ENCODE measurements around the gene FBXW8.
A peak's percentile ranks its signal among the peaks of the same experiment; 100 is the strongest.

The FBXW8 gene

DNA sequence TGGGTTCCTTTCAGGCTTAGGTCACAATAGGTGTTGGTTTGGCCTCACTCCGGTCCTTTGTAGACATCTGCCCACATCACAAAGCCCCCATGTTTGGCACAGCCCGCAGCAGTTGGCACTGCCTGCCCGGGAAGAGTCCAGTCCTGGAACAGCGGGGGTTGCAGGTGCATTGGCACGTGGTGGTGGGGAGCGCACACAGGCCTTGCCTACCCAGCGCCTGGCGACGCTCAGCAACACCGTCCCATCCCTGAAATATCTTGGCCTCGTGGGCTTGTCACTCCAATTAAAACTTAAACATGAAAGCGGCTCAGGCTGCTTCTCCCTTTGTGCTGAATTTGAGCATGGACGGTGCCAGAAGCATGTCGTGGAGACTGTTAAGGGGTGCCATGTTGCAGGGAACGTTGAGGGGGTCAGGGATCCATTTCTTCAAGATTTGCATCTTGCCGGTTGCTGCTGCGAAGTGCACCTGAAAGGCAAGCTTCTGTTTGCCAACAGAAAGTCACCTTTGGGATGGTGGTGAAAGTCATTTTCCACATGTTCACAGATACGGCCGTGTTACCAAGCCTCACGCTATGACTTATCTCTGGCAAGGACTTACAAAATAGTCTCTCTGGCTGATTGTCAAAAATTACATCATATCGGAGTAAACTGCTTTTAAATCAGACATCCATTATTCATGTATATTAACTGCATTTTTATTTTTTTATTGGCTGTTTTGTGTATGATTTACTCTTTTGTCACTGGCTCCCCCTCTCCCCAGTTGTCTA, 91.5 kb downstream of the FBXW8 start:
- DNase-seq, result no peak

DNA sequence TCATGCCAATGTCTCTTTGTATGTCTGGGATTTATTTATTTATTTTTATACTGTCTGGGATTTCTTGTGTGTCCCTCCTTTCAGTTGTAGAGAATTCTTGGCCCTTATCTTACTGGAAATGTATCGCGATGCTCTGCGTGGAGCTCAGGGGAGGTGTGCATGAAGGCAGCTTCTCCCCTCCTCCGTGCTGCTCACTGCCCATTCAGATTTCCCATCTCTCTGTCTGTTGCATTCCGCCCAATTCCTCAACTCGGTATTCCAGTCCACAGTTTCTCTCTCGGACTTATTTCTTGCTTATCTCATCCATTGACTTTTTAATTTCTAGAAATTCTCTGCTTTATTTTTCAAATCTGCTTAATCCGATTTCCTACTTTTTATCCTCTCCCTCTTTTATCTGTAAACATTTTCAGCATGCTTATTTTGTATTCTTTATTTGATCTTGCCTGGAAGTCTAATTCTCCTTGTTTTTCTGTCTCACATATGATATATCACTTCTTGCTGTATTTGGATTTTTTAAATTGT, 93.2 kb downstream of the FBXW8 start:
- DNase-seq, result no peak

GRCh38 chr12:117005417-117006046, 94.8 kb downstream of the FBXW8 start:
- no peak for DNase-seq

DNA sequence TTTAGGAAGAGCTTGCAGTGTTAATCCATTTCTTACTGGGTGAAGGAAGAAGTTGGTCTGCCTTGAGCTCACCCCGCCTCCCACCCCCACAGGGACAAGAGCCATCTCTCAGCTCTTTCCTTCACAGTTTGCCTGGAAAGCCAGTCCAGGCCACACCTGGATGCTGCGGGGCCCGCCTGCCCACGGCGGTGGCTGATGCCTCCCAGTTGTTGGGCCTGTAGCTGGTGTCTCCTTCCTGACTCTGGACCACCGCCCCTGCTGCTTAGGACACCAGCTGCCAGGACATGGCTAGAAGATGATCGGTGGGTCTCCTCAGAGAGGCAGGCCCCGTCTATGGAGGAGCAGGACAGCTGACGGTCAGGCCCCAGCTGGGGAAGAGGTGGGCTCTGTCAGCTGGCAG, 95.6 kb downstream of the FBXW8 start:
- no peak for DNase-seq

- DNase-seq, result no peak
Observed at GRCh38 chr12:117007577-117007976, 96.8 kb downstream of the FBXW8 start.

GRCh38 chr12:117009759-117010158, 99.0 kb downstream of the FBXW8 start:
- no peak for DNase-seq

DNA sequence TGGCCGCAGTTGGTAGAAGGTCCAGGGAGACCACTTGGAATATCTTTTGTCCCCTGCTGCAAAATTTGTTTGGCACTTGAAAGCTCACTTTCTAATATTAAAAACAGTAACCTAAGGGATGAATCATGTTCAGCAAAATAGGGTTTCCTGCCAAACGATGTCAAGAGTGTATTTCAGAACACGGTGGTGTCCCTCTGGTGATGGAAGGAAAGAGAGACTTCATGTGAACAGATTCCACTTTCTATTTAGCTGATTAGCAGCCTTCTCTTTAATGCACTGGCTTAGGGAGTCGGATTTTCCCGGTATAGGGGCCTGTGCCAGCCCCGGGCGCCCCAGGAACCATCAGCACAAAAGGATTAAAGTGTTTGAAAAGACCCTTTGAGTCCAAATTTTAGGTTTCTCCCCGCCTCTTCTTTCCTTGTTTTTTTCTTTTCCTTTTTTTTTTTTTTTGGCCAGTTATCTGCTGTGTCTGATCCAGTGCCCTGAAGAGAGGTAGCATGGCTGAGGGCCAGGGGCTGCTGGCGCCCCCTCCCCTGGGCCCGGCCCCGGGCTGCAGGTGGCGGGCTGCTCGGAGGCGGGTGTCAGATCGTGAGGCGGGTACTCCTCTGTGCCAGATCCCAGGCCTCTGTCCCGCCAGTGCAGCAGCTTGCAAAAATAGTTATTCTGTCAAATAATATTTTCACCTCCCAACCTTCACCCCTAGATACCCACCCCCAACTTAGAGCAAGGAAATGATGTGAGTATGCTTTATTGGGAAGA, 100.1 kb downstream of the FBXW8 start:
- no peak for DNase-seq

GRCh38 chr12:117011988-117012805, 101.4 kb downstream of the FBXW8 start:
- DNase-seq, result no peak

GRCh38 chr12:117013726-117014125, 103.0 kb downstream of the FBXW8 start:
- DNase-seq, result no peak

DNA sequence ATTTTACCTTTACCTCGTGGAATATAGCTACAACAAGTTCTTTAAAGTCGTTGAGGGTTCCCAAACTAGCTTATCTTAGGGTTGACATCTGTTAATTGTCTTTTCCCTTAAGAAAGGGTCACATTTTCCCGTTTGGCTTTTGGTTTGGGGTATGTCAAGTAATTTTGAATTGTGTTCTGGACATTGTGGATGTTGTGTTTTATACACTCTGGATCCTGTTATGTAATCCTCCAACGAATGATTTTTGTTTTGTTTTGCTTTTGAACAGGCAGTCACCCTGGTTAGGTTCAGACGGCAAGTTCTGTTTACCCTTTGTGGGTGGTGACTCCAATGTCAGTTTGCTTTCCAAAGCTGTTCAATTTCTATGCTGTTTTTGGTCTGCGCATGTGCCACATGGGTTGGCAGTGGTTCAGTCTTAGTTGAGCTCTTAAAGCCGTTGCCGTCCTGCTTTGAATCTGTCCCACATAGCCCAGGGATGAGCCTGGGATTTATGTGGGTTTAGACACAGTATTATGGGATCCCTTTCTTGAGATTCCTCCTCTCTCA, 103.7 kb downstream of the FBXW8 start:
- DNase-seq, result no peak

DNA sequence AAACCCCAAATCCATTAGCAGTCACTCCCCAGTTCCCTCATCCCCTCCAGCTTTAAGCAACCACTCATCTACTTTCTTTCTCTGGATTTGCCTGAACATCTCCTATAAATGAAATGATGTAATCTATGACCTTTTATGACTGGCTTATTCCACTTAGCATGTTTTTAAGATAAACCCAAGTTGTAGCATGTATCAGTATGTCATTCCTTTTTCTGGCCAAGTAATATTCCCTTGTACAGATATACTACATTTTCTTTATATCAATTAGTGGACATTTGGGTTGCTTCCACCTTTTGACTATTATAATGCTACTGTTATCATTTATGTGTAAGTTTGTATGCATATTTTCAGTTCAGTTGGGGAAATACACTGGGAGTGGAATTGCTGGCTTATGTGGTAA, 105.1 kb downstream of the FBXW8 start:
- DNase-seq, result no peak

- no peak for DNase-seq
Observed at GRCh38 chr12:117017807-117018206, 107.1 kb downstream of the FBXW8 start.

- no peak for DNase-seq
Observed at GRCh38 chr12:117018276-117018675, 107.5 kb downstream of the FBXW8 start.

- DNase-seq, result no peak
Observed at GRCh38 chr12:117018685-117019084, 107.9 kb downstream of the FBXW8 start.

DNA sequence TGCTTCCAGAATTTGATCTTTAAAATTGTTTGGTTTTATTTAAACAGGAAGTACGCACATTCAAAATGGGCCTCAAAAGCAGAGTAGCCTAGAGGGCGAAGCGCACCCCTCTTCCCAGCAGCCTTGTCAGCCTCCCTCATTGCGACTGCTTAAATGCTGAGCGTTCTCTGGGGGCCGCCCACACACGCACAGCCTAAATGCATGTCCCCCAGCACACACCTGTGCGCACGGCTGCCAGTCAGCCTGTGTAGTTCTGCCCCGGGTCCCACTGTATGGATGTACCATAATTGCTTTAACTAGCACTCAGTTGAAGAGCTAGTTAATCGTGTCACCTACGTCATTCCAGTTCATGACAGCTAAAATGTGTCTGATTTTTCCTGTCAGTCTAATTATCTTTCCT, 109.1 kb downstream of the FBXW8 start:
- no peak for DNase-seq

DNA sequence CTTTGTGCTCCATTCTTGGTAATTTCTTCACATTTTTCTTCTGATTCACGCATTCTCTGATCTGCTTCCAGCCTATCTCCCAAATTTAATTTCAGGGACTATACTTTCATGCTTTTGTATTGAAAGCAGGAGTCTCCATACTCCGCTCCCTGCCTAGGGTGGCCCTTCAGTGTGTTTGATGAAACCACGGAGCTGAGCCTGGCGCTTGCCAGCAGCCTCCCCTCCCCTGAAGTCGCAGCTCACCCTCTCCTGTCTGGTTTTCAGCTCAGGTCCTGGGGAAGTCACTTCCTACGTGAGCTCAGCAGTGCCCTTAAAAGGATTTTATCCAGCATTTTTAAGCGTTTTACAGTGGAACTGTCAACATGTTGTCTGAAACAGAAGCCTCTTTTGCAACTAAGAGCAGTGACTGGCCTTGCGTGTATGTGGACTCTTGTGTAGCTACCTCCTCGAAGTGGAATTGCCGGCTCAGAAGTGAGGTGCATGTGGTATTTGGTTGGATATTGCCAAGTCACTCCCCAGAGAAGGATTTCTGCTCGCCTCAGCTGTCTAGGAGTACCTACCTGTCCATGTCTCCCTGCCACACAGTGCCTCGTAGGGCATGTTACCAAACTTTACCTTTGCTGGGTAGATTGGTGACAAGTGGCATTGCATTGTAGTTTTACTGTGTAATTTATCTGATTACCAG, 109.9 kb downstream of the FBXW8 start:
- DNase-seq, result no peak

- no peak for DNase-seq
Observed at GRCh38 chr12:117022465-117022864, 111.7 kb downstream of the FBXW8 start.

GRCh38 chr12:117023998-117024960, 113.5 kb downstream of the FBXW8 start:
- DNase-seq, result no peak

GRCh38 chr12:117024961-117025480, 114.3 kb downstream of the FBXW8 start:
- DNase-seq, result no peak

- peak; percentile 33 for DNase-seq
Observed at GRCh38 chr12:117025481-117026151, 114.9 kb downstream of the FBXW8 start.
